NCI-H510A treated with DMSO at 0.1 percent for 48 hours (cell line): Measurements from ENCODE around the gene CYP20A1.
"Not testable (repeated sequence)": the region's sequence is repeated elsewhere in the genome, so short reads cannot be mapped to it uniquely, and the experiment has no call there.

Source experiments
- DNase-seq: peaks from one replicate; lab custom pipeline; 2025; lab: John Stamatoyannopoulos, UW

The CYP20A1 gene

DNA sequence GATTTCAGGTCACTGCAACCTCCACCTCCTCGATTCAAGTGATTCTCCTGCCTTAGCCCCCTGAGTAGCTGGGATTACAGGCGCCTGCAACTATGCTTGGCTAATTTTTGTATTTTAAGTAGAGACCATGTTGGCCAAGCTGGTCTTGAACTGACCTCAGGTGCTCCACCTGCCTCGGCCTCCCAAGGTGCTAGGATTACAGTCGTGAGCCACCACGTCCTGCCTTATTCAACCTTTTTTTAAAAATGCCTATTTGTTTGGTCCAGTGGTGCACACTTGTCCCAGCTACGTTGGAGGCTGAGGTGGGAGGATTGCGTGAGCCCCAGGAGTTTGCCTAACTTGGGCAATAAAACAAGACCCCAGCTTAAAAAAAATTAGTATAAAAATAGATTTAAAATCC, 43.3 kb downstream of the CYP20A1 start:
- DNase-seq = no peak

DNA sequence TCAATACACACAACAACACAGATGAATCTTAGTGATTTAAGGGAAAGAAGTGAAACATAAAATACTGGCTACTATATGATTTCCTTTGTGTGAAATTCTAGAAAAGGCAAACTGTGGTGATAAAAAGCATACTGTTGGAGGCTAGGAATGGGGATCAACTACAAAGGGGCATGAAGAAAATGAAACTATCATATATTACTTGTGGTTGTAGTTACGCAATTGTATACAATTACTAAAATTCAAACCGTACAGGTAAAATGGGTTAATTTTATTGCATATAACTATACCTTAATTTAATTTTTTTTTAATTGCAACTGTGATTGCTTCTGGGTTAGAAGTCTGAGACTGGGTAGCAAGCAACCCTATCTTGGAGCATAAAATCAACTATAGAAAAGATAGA, 47.7 kb downstream of the CYP20A1 start:
- no peak for DNase-seq

DNA sequence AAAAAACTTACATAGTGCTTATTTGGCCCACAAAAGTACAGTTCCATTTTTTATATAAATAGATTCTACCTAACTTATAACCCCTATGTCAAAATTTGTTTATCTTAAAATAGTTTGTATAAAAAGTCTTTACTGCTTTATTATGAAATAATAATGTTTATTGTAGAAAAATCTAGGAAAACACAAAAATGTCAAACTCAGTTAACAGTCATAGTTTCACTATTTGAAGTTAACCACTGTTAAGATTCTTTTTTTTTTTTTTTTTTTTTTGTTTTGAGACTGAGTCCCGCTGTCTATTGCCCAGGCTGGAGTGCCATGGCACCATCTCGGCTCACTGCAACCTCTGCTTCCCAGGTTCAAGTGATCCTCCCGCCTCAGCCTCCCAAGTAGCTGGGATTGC, 62.8 kb downstream of the CYP20A1 start:
- DNase-seq = no peak

DNA sequence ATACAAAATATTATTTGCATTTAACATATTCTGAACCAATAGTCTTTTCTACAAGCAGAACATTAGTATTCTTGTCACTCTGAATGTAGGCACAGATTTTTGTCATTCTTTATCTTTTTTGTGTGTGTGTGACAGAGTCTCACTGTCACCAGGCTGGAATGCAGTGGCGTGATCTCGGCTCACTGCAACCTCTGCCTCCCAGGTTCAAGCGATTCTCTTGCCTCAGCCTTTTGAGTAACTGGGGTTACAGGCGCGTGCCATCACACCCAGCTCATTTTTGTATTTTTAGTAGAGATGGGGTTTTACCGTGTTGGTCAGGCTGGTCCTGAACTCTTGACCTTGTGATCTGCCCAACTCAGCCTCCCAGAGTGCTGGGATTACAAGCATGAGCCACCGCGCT, 63.8 kb downstream of the CYP20A1 start:
- DNase-seq = not testable (repeated sequence)

DNA sequence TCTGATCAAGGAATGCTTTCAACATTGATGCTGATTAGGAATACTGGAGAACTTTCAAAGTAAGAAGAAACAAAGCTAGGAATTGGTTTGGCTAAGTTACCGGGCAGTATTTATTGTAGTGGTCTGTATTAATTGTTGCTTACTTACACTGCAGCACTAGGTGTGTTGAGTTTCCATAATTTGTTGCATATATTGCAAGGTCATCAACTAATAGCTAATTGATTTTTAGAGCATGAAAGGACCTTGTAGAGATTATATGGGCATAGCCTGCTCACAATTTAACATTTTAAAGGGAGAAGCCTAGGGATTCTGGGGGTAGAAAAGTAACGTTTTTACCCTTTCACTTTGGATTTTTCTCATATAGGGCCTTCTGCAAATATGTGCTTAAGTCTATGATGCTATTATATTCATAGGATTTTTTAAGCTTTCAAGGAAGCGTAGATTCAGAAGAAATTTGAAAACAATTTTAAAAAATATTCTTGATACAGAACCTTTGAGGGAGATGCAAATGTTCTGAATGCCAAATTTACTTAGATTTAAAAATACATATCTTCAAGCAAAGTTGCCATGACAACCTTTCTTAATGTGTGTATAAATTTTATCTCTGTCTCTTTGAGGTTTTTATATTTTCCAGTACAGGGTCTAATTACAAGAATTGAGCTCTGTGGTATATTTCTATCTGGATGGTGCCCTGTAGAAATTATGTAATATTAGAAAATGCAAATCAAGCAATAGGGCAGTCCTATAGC, 72.0 kb downstream of the CYP20A1 start:
- DNase-seq = no peak

DNA sequence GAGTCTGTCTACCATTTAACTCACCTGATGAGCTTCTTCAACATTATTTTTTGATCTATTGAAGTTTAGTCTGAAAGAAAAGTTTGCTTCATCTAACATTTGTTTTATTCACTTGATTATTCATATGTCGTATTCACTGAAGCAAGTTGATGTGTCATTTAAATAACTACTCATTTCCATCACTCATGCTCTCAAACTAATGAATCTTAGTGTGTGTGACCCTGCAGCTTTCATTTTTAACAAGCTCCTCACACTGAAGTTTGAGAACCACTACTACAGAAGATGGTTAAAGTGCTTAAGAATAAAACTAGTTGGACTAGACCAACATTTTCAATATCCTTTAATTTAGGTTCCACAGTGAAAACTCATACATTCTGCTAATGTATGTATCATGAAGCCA, 87.5 kb downstream of the CYP20A1 start:
- no peak for DNase-seq

DNA sequence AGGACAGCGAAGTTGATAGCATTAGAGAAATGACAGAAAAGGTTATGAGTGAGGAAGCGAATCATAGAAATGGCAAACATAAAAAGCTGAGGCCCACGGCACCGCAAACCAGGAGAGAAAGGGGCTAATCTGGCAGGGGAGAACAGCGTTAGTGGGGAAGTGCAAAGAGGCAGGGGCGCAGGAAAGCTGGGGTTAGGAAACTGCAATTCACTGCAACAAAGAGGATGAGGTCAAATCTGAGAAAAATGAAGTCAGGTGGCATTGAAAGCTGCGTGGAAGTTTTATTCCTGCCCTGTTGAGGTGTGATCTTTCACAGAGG, 88.7 kb downstream of the CYP20A1 start:
- DNase-seq = peak; percentile 66

DNA sequence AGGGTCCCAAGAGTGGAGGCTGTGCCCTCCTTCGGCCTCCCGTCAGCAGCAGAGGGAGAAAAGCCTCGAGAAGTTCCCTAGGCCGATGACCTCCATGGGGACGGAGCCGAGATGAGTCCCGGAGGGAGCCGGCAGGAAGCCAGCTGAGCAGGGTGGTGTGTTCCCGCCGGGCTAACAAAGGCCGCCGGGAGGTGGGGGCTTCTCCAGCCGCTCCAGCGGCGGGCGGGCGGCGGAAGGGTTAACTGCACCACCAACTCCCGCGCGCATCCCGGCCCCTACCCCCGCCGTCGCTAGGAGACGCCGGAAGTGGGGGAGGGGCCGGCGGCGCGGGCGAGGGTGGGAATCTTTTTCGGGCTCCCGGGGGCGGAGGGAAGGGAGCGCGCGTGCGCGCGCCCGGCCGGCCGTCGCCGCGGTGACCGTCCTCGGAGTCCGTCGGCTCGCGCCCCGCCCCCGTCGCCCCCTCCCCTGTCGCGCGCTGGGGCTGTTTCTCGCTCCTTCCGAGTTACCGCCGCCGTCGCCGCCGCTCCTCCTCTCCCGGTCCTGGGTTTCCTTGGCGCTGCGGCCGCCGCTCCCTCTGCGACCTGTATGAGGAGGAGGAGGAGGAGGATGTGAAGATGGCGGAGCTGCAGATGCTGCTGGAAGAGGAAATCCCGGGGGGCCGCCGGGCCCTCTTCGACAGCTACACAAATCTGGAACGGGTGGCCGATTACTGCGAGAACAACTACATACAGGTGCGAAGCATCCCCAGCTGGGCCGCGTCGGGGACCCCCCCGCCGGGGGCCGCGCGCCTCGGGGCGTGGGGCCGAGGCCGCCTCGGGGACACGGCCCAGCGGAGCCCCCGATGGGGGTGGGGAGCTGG, 89.3 kb downstream of the CYP20A1 start, which contains the start of gene ABI2:
Gene ABI2, plus strand, starts transcription at position 494 of the 859 bp plus-strand sequence. Its CDS starts 121 bp downstream, at position 615.
- DNase-seq = peak; percentile 91

DNA sequence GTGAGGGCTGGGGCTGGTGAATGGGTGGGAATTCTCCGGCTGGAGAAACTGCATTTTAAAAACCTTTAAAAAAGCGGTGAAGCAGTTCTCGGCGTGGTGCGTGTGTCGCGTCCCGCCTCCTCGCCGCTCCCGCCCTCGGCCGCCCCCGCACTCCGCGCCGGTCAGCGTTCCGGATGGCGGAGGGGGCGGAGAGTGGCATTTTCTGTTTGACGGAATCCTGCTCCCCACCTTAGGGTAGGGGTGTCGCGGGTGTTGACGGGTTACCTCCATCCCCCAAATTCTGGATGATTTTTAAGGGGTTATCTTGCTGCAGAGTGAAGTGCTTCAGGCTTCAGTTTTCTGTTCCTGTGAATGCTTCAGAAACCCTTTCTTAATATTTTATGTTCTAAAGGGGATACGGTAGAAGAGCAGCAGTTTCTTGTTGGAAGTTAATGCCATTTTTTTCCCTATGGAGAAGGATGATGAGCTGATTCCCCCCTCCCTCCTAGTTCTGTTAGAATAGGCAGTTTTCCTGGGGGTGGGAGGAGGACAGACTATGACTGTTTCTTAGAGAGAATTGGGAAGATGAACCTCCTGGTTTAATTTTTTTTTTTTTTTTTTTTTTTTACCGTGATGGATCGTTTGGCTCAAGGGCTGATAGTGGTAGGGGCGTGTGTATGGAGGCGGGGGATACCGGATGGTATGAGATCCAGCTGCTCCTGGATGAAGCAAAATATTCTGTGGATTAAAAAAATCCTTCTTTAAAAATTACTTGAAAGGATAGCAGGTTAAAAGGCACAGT, 90.1 kb downstream of the CYP20A1 start:
- DNase-seq = peak; percentile 38

DNA sequence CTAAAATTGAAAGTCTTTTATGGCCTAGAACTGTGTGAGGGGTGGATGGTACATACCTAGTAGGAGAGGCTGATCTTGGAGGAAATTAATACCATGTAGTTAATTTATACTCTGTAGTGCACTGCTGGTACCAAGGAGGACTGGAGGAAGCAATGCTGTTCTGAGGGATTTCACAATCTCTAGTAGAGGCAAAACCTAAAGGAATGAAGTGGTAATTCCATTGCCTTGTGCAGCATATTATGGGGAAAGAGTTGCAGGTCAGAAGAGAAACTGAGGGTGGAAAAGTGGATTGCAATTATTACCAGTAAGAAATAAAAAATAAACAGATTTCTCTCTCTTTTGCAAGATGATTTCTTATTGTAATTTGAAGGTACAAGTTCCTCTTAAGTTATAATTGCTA, 91.6 kb downstream of the CYP20A1 start:
- DNase-seq = peak; percentile 21

DNA sequence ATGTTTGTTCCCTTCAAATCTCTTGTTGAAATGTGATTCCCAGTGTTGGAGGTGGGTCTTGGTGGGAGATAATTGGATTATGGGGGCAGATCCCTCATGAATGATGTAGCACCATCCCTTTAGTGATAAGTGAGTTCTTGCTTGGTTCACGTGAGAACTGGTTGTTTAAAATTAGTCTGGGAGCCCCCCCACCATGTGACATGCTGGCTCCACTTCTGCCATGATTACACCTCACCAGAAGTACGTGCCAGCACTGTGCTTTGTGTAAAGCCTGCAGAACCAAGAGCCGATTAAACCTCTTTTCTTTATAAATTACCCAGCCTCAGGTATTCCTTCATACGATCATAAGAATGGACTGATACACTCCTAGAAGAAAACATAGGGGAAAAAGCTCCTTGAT, 99.5 kb downstream of the CYP20A1 start:
- DNase-seq = no peak

DNA sequence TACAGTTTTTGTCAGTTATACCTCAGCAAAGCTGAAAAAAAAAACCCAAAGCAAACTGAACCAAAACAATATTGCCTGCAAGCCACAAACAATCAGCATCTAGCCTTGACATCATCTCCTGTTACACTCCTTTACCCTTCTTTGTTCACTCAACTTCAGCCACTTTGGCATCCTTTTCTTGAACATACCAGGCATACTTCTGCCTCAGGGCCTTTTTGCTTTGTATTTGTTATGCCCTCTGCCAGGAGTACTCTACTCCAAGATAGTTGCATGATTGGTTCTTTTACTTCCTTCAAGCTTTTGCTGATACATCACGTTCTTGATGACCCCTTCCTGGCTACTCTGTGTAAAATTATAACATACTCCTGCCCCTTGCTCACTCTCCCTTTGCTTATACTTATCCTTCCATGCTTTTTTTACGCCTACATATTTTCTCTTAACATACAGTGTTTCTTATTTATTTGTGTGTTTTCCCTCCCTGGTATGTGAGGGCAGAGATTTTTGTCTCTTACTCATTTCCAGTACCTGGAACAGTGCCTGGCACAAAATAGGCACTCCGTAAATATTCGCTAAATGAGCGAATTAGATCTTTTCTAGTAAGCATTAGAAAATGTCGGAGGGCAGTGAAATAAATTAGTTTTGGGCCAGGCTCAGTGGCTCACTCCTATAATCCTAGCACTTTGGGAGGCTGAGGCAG, 102.1 kb downstream of the CYP20A1 start:
- no peak for DNase-seq

DNA sequence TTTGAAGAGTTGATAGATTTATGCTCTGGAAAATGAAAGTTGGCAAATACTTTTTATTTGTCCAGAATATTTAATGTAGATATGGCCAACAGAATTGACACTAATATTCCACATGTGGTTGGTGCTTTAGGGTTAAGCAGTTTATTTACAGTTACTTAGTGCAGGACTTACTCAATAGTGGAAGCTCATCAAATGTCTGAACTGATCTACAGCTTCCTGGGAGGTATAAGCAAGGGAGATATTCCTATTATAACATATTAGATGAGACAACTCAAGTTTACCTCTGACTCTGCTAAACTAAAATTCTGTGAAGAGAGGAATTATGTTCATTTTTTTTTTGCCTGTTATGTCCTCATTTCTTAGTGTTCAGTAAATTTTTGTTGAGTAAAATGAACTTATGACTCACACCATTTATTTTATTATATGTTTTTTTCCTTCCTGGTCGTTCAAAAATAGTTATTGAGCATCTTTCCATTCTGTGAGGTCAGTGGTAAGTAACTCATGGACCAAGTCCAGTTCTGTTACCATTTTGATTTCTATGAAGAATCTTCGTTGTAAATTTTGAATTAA, 103.0 kb downstream of the CYP20A1 start:
- no peak for DNase-seq

DNA sequence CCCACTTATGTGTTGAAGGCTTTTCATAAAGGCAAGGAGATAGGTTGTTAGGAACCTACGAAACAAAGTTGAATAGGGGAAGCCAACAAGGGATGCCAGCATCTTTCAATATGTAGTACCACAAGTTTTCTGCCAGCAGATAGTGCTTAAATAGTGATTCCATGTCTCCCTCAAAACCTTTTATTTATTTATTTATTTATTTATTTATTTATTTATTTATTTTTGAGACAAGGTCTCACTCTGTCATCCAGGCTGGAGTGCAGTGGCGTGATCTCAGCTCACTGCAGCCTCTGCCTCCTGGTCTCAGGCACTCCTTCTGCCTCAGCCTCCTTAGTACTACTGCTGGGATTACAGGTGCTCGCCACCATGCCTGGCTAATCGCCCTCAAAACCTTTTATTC, 103.6 kb downstream of the CYP20A1 start:
- DNase-seq = not testable (repeated sequence)

DNA sequence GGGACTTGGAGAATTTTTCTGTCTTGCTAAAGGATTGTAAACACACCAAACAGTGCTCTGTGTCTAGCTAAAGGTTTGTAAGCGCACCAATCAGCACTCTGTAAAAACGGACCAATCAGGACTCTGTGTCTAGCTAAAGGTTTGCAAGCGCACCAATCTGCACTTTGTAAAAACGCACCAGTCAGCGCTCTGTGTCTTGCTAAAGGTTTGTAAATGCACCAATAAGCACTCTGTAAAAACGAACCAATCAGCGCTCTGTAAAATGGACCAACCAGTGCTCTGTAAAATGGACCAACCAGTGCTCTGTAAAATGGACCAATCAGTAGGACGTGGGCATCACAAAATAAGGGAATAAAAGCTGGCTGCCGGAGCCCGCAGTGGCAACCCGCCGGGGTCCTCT, 105.8 kb downstream of the CYP20A1 start:
- no peak for DNase-seq

DNA sequence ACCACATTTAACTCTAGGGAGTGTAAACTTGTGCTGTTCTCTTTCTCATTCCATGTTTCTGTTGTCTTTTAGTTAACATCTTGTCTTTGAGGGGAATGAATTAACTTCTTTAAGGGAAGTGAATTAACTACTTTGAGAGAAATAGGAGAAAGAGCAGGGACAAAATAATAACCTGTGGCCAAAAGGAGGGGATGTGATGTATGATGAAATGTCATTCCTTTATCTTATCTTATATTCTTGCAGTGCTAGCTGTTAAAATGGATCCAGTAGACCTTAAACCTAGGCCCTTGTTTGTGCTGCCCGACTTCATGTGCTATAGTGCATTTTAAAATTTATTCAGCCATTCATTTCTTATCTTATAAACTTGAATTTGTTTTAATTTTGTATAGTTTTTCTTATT, 107.8 kb downstream of the CYP20A1 start:
- DNase-seq = no peak

DNA sequence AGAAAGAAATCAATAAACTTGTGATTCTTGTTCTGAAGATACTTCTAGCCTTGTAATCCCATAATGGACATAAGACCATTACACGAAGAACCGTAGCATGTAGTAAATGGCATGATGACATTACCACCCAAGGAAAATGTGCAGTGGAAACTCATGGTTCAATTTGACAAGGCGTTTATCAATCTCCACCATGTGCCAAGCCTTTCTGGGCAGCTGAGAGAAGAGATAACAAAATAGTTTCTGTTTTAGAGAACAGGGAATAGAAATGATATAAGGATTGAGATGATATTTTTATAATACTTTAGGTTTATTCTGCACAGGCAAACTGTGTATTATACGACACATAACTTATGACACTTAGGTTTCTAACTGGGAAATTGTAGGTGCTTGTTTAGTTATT, 108.6 kb downstream of the CYP20A1 start:
- DNase-seq = no peak

DNA sequence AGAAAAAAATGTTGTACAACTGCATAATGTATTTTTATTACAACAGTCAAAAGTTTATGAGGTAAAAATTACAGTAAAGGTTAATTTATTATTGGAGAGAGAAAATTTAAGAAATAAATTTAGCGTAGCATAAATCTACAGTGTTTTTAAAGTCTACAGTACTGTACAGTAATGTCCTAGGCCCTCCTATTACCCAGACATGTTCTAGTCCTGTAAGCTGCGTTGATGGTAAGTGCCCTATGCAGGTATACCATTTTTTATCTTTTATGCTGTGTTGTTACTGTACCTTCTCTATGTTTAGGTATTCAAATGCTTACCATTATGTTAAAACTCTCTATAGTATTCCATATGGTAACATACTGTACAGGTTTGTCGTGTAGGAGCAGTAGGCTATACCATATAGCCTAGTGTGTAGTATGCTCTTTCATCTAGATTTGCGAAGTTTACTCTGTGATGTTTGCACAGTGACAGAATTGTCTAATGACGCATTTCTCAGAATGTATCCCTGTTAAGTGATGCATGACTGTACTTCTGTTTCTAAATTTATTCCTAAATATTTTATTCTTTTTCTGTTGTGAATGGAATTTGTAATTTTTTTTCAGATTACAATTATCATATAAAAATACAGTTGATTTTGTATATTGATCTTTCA, 113.9 kb downstream of the CYP20A1 start:
- DNase-seq = peak; percentile 67

DNA sequence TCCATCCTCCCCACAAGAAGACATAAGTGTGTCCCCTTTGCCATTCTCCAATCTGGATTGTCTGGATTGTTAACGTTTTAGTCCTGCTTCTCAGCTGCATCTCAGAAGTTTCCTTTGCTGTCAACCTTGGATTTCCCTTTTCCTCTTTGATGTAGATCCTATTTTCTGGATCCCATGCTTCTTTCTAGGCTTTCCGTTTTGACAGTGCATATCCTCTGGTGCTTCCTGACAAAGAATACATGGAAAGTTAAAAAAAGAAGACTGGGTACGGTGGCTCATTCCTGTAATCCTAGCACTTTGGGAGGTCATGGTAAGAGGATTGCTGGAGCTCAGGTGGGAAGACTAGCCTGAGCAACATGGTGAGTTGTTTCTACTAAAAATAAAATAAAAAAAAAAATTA, 116.1 kb downstream of the CYP20A1 start:
- no peak for DNase-seq
